Skin epidermis (tissue), 12 donors: Measurements from ENCODE around the gene SLCO1B3.

Experiments used
- H3K27ac ChIP-seq, 21 experiments: fragments of 200-600 bp; sonication (generic) in 11 of 21; one replicate each; pipeline ENCODE4 v1.5.0; 2020; ENCODE audit warnings: mild to moderate bottlenecking in 3 of 21, inconsistent platforms in 2 of 21, moderate library complexity in 2 of 21
- H3K4me3 ChIP-seq, 7 experiments: fragments of 200-600 bp; sonication (generic) in 2 of 7; one replicate each; pipeline ENCODE4 v1.5.0; 2020; ENCODE audit warnings: inconsistent platforms in 2 of 7, mild to moderate bottlenecking in 2 of 7, moderate library complexity in 1 of 7

SLCO1B3 gene

DNA sequence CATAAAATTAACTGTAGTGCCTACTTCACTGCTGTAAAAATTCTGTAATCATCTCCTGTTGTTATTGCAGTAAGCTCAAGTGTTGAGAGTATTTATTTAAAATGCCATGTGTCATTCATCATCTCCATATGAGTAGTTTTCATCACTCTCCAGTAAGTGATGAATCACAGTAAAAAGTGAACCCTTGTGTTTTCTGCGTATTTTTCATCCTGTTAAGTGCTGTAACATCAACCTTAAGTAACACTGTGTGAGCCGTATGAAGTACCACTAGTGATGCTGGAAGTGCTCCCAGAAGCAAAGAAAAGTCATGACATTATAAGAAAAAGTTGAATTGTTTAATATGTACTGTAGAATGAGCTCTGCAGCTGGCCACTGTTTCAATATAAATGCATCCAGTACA, 55.4 kb downstream of the SLCO1B3 start:
- Histone ChIP-seq H3K4me3 (no peak overlapping the region), H3K27ac (no peak overlapping the region)

DNA sequence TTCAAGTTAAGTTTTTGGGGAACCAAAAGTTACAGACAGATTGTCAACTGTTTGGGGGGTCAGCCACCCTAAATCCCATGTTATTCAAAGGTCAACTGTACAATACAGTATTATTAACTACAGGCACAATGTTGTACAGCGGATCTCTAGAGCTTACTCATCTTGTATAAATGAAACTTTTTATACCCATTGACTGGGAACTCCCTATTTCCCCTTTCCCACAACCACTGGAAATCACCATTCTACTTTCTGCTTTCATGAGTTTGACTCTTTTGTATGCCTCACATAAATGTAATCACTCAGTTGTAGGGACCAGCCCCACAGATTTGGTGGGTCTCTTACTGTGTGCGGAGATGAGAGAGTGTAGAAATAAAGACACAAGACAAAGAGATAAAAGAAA, 57.8 kb downstream of the SLCO1B3 start:
- H3K27ac ChIP-seq = no peak overlapping the region
- H3K4me3 ChIP-seq = no peak overlapping the region

DNA sequence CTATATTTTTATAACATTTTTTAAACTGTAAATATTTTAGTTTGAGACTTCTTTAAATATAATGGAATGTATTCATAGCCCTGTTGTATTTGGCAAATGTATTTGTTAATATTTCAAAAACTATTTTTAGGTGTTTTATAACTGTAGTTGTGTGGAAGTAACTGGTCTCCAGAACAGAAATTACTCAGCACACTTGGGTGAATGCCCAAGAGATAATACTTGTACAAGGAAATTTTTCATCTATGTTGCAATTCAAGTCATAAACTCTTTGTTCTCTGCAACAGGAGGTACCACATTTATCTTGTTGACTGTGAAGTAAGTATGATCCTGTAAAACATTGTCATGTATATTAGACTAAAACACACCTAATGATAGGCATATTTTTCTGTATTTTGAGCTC, 72.8 kb downstream of the SLCO1B3 start:
- no peak overlapping the region for H3K4me3 ChIP-seq
- no peak overlapping the region for H3K27ac ChIP-seq

DNA sequence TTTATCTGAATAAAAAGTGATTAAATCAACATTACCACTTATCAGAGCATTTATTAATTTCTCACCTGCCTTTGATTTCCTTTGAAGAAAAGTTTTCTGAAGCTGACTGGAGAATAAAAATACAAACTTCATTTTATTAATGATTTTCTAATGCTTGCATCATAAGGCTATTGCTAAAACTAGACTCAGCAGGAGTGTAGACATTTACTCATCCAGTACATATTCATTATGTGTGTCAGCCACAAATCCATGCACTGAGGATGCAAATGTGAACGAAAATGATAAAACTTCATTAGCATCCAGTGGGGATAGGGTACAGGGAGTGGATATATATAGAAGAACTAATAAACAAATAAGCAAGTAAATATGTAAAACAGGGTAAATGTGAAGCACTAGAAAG, 74.6 kb downstream of the SLCO1B3 start:
- Histone ChIP-seq H3K4me3 (no peak overlapping the region), H3K27ac (no peak overlapping the region)

DNA sequence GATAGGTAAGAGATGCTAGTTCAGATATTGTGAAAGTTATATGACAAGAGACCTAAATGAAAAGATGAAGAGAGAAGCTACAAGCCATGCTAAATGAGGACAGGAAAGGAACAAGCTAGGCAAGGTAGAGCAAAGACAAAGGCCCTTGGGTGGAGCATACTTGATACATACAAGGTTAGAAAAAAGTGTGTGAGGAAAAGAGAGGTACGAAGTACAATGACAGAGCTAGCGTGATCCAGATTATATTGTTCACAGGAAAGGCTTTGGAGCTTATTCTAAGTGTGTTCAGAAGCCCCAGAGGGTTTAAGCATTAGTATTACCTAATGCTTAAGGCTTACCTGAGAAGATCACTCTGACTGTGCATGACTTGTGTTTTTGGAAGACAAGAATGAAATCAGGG, 75.0 kb downstream of the SLCO1B3 start:
- H3K27ac ChIP-seq = no peak overlapping the region
- H3K4me3 ChIP-seq = no peak overlapping the region

DNA sequence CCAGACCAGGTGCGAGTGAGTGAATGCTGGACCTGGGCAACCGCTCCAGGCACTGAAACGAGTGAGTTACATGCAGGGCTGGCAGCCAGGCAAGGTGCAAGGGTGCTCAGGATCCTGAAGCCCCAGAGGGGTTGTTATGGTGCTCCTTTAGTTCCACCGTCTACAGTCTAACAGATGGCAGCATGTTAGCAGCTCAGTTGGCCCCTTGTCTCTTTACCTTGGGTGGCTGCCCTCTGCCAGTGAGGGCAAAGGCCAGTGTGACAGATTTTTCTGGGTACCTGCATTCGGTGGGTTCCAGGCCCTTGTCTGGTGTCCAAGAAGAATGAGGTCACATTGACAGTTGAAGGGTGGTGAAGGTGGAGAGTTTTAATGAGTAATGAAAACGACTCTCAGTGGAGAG, 106.8 kb downstream of the SLCO1B3 start:
- Histone ChIP-seq H3K4me3 (no peak overlapping the region), H3K27ac (no peak overlapping the region)

DNA sequence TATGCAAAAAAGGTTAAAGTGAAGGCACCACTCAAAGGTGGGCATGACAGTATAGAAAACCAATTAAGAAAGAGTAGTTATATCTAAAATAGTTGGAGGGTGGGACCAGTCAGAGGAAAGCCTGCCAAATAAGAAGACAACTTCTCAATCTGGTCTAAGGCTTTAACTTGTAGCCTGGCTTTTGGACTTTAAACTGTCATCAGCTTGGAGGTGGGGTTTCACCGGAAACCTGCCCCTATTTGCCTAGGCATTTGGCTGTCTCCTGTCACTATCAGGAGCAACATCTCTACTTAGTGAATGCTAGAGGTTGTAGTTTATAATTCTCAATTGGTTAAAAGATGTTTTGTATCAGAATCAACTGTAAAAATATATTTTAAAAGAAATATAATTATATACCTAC, 107.3 kb downstream of the SLCO1B3 start:
- Histone ChIP-seq H3K4me3 (no peak overlapping the region), H3K27ac (no peak overlapping the region)

DNA sequence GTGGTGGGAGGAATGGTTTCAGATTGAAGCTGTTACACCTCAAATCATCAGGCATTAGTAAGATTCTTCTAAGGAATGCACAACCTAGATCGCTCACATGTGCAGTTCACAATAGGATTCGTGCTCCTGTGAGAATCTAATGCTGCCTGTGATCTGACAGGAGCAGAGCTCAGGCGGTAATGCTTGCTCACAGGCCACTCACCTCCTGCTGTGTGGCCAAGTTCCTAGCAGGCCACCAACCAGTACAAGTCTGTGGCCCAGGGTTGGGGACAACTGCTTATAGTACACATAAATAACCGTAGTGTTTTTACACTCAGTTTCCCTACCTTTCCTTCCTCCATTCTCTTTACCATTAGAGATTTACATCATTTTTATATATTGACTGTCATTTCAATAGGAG, 121.4 kb downstream of the SLCO1B3 start:
- no peak overlapping the region for H3K27ac ChIP-seq
- H3K4me3 ChIP-seq = no peak overlapping the region

DNA sequence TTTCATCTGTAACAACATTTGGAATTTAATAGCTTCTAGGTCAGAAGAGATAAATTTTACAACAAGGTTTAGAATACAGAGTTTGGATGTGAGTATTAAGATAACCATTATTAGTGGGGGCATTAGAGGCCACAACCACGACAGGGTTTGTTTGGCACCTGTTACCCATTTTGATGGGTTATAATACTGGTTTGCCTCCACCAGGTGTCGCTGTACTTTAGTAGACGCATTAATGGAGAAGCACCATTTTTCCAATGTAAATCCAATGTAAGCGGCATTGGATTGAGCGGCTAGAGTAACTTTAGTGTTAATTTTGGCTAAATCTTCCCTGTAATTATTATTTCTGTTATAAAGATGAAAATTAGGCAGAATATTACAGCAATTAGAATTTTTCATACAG, 136.2 kb downstream of the SLCO1B3 start:
- Histone ChIP-seq H3K27ac (no peak overlapping the region), H3K4me3 (no peak overlapping the region)

DNA sequence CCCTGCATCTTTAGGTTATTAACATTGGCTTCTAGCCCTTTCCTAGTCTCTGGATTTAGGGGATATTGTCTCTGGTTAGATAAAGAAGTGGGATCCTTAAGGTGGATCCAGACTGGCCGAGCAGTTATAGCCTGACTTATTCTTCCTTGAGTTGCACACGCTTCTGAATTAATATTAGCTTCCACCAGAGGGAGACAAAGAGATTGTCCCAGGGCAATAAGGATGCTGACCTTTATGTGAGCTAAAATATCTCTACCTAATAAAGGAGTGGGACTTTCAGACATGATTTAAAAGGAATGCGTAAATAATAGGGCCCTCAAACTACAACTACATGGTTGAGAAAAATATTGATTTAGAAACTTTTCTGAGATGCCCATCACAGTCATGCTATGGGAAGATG, 139.7 kb downstream of the SLCO1B3 start:
- Histone ChIP-seq H3K27ac (no peak overlapping the region), H3K4me3 (no peak overlapping the region)

DNA sequence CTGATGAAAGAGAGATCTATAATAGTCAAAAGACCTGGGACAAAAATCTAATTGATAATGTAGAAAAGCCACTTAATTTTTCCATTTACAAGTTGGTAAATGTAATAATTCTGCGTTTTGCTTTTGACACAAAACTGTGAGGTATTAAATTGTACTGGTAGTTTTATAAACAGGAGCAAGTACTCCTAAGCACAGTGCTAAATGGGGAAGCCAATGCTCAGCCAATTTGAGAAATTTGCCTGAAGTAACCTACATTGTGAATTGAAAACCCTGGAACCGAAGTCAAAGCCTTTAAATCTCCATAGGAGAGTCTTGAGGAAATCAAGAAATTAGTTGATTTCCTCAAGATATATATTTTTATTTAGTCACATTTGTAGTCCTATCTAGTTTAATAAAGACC, 152.8 kb downstream of the SLCO1B3 start:
- no peak overlapping the region for H3K4me3 ChIP-seq
- no peak overlapping the region for H3K27ac ChIP-seq

DNA sequence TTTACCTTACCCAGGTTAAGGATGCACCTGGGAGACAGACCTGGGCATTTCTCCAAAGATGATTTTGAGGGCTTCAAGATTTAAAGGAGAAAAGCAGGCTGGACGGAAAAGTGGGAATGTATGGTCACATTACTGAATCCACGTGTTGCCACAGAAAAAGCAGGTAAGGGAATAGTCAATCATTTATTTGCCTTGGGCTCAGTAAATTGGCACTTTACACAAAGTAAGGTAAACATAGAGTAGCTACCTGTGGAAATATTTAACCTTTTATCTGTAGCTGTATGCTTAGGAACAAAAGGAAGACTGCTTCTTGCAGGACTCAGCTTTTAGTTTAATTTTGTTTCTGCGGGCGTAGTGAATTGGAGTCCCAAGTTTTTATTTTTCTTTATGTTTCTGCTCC, 153.3 kb downstream of the SLCO1B3 start:
- Histone ChIP-seq H3K27ac (no peak overlapping the region), H3K4me3 (no peak overlapping the region)
